Endothelial cell of umbilical vein (primary cell): ENCODE data around the gene ABCA10.

Experiments used
- CTCF ChIP-seq, 2 donors: IDR thresholded peaks; 1 replicate in 1 of 2; 2 replicates in 1 of 2; pipeline ENCODE4 v1.5.1; 2011; ENCODE audit warnings: low read length in 2 of 2, mild to moderate bottlenecking in 2 of 2, moderate library complexity in 2 of 2, control low read depth in 1 of 2, inconsistent platforms in 1 of 2, low read depth in 1 of 2; ENCODE audit not compliant: insufficient read depth in 1 of 2; ENCODE audit errors: extremely low read depth in 1 of 2
- EZH2 ChIP-seq: IDR thresholded peaks from 2 replicates; pipeline ENCODE4 v1.6.1; 2012; ENCODE audit warnings: borderline replicate concordance, low read depth, mild to moderate bottlenecking, moderate library complexity, low read length, inconsistent platforms; ENCODE audit not compliant: severe bottlenecking
- GATA2 ChIP-seq: IDR thresholded peaks from 2 replicates; pipeline ENCODE4 v1.7.0; 2011; ENCODE audit warnings: low read depth, mild to moderate bottlenecking, moderate library complexity, mixed read lengths, low read length; ENCODE audit not compliant: insufficient read length, insufficient read depth
- JUN ChIP-seq: IDR thresholded peaks from 2 replicates; pipeline ENCODE4 v1.6.1; 2011; ENCODE audit warnings: borderline replicate concordance, low read depth; ENCODE audit not compliant: insufficient read length, insufficient read depth
- MYC ChIP-seq: IDR thresholded peaks from one replicate; pipeline ENCODE4 v1.6.1; 2011; ENCODE audit warnings: mild to moderate bottlenecking, low read depth, low read length
- POLR2A ChIP-seq: IDR thresholded peaks from 2 replicates; pipeline ENCODE4 v1.6.1; 2012; ENCODE audit warnings: low read depth, mild to moderate bottlenecking, control low read depth, low read length
- POLR2AphosphoS5 ChIP-seq: IDR thresholded peaks from 2 replicates; pipeline ENCODE4 v1.6.1; 2012; ENCODE audit warnings: low read depth, mild to moderate bottlenecking, control low read depth, low read length, moderate library complexity; ENCODE audit not compliant: insufficient read depth
- TF ChIP-seq, protein P1 (sequence below): IDR thresholded peaks from 2 replicates; pipeline ENCODE4 v1.6.1; 2011; ENCODE audit not compliant: insufficient read depth, insufficient read length

DNA sequence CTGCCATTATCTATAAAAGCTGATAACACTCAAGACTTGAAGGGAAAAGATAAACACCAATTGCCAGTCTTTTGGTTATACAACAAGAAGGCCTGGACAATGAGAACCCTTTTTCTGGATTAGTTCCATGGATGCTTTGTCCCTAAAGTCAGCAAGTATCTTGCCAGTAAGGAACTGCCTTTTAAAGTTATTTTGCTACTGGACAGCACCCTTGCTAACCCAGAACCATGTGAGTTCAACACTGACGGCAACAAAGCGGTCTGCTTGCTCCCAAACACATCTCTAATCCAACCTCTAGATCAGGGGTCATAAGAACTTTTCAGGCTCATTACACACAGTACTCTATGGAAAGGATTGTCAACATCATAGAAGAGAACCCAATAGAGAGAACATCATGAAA is 61.7 kb downstream of the ABCA10 start:
- TF ChIP-seq CTCF (IDR thresholded peaks at IDR 0.05; ENCODE audit: extremely low read depth in 1 of 2, insufficient read depth in 1 of 2, low read depth in 1 of 2, low read length in 2 of 2) (no peak), POLR2AphosphoS5 (no peak), POLR2A (no peak), MYC (no peak), EZH2 (no peak), JUN (no peak), GATA2 (no peak)
- TF ChIP-seq, protein P1, sequence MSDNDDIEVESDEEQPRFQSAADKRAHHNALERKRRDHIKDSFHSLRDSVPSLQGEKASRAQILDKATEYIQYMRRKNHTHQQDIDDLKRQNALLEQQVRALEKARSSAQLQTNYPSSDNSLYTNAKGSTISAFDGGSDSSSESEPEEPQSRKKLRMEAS, result no peak
